ENCODE measurements around the gene USP40. TPM values are rescaled to one million over a fixed set of nuclear protein-coding genes. Genes with fewer than 3 reads are reported as not detected.

The USP40 gene
- total RNA-seq, 2 donors from 2014 or later = 12.9 to 22.4 TPM

GRCh38 chr2:233485726-233486125 lies 80.9 kb downstream of the USP40 start:
- Histone ChIP-seq H3K4me1 (ENCODE audit: control insufficient read depth, insufficient read depth, low read length) (no peaks in the 10 kb centered on the region), H3K27ac (ENCODE audit: low read depth, low read length) (no peak overlapping the region), H3K4me3 (ENCODE audit: low read length) (no peak overlapping the region), H3K9me3 (ENCODE audit: control insufficient read depth, low read length) (peaks cover 11% of the 10 kb centered on the region), H3K9ac (ENCODE audit: extremely low read depth, low read length, poor library complexity, severe bottlenecking) (no peak overlapping the region), H3K36me3 (ENCODE audit: control insufficient read depth, insufficient read depth, low read length) (peaks cover 31% of the 10 kb centered on the region), H3K27me3 (ENCODE audit: control insufficient read depth, insufficient read depth, low read length, poor library complexity, severe bottlenecking) (no peaks in the 10 kb centered on the region)
- Mint-ChIP-seq H3K27me3 (ENCODE audit: insufficient read depth) (no peaks in the 10 kb centered on the region), H3K27ac (no peak overlapping the region), H3K4me1 (peaks cover 2% of the 10 kb centered on the region), H3K36me3 (ENCODE audit: low read depth) (peaks cover 42% of the 10 kb centered on the region), H3K9me3 (peaks cover 13% of the 10 kb centered on the region), H3K4me3 (no peak overlapping the region)
- 93% methylated on average over 13 to 15 of the region's 15 CpGs for WGBS, 2 experiments (ENCODE audit: insufficient coverage in 1 of 2, insufficient read length in 1 of 2)
- TF ChIP-seq CTCF (conservative IDR thresholded peaks at IDR 0.05) = no peak
- DNase-seq = no peak

GRCh38 chr2:233482616-233483015 lies 84.0 kb downstream of the USP40 start:
- peaks cover 40% of the 10 kb centered on the region for H3K36me3 Mint-ChIP-seq (ENCODE audit: low read depth)
- H3K27me3 ChIP-seq (ENCODE audit: control insufficient read depth, insufficient read depth, low read length, poor library complexity, severe bottlenecking) = no peaks in the 10 kb centered on the region
- peaks cover 11% of the 10 kb centered on the region for H3K9me3 ChIP-seq (ENCODE audit: control insufficient read depth, low read length)
- H3K9ac ChIP-seq (ENCODE audit: extremely low read depth, low read length, poor library complexity, severe bottlenecking) = no peak overlapping the region
- DNase-seq = no peak
- peaks cover 13% of the 10 kb centered on the region for H3K9me3 Mint-ChIP-seq
- no peak overlapping the region for H3K27ac Mint-ChIP-seq
- no peak overlapping the region for H3K4me3 Mint-ChIP-seq
- H3K36me3 ChIP-seq (ENCODE audit: control insufficient read depth, insufficient read depth, low read length) = peaks cover 31% of the 10 kb centered on the region
- no peaks in the 10 kb centered on the region for H3K27me3 Mint-ChIP-seq (ENCODE audit: insufficient read depth)
- H3K4me3 ChIP-seq (ENCODE audit: low read length) = no peak overlapping the region
- H3K27ac ChIP-seq (ENCODE audit: low read depth, low read length) = no peak overlapping the region
- WGBS, 2 experiments (ENCODE audit: insufficient coverage in 1 of 2, insufficient read length in 1 of 2) = 84 to 94% methylated on average over 5 of the region's 5 CpGs
- no peaks in the 10 kb centered on the region for H3K4me1 ChIP-seq (ENCODE audit: control insufficient read depth, insufficient read depth, low read length)
- TF ChIP-seq CTCF (conservative IDR thresholded peaks at IDR 0.05) = no peak
- peaks cover 2% of the 10 kb centered on the region for H3K4me1 Mint-ChIP-seq

- Histone ChIP-seq H3K9me3 (ENCODE audit: control insufficient read depth, low read length) (peaks cover 11% of the 10 kb centered on the region), H3K4me1 (ENCODE audit: control insufficient read depth, insufficient read depth, low read length) (no peaks in the 10 kb centered on the region), H3K27me3 (ENCODE audit: control insufficient read depth, insufficient read depth, low read length, poor library complexity, severe bottlenecking) (no peaks in the 10 kb centered on the region), H3K4me3 (ENCODE audit: low read length) (no peak overlapping the region), H3K9ac (ENCODE audit: extremely low read depth, low read length, poor library complexity, severe bottlenecking) (no peak overlapping the region), H3K27ac (ENCODE audit: low read depth, low read length) (no peak overlapping the region), H3K36me3 (ENCODE audit: control insufficient read depth, insufficient read depth, low read length) (peaks cover 31% of the 10 kb centered on the region)
- TF ChIP-seq CTCF (conservative IDR thresholded peaks at IDR 0.05) = no peak
- Mint-ChIP-seq H3K27me3 (ENCODE audit: insufficient read depth) (no peaks in the 10 kb centered on the region), H3K27ac (no peak overlapping the region), H3K4me1 (peaks cover 2% of the 10 kb centered on the region), H3K36me3 (ENCODE audit: low read depth) (peaks cover 42% of the 10 kb centered on the region), H3K9me3 (peaks cover 13% of the 10 kb centered on the region), H3K4me3 (no peak overlapping the region)
- WGBS, 2 experiments (ENCODE audit: insufficient coverage in 1 of 2, insufficient read length in 1 of 2) = 89 to 95% methylated on average over 11 to 22 of the region's 22 CpGs
- DNase-seq = no peak
Measured at GRCh38 chr2:233481368-233482142, 85.0 kb downstream of the USP40 start.

Measured in endodermal cell (in vitro differentiated cells).